ENCODE measurements around the gene PODXL2.

- TF ChIP-seq CTCF (IDR thresholded peaks at IDR 0.05) (no peak), POLR2A (IDR thresholded peaks at IDR 0.05) (no peak)
These were observed 45.8 kb downstream of the PODXL2 start for GRCh38 chr3:127674790-127675189.
